Inferior parietal cortex (tissue), 1 donor: ENCODE results near the gene PITX1.

Source experiments
- DNase-seq: peaks from one replicate; pipeline ENCODE4 v3.0.0-alpha.2; 2016; ENCODE audit errors: extremely low spot score

Gene PITX1

DNA sequence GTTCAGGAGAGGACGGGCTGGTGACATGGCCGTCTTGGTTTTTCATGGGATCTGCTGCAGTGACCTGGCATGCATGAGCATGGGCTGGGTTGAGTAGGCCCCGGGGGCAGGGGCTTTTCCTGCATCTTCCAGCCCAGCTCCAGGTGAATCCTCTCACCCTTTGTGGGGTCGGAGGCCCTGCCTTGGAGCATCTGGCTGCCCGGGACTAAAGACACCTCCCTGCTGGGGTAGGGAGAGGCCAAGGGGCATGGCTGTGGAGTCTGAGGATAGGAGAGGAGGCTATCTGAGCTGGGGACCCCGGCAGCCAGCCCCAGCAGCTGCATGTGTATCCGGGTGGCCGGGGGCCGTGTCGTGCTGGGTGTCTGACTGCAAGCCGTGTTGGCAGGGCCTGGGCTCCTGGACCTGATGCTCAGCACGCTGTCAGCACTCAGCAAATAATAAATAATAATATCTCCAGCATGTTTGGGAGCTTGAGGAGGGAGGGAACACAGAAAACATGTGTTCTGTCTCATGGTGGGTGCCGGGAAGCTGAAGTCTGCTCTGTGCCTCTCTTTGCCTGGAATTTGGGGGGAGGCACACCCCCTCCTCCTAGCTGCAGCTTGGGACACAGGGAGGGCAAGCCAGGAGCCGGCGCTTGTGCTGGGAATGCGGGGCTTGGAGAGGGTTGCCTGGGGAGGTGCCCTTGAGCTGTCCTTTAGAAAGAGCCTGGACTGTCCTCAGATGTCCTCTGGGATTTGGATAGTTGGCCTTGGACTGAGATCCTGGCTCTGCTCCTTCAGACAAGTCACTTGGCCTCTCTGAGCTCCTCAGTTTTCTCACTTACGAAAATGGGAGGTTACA, 28.4 kb upstream of the PITX1 start:
- no peak for DNase-seq

DNA sequence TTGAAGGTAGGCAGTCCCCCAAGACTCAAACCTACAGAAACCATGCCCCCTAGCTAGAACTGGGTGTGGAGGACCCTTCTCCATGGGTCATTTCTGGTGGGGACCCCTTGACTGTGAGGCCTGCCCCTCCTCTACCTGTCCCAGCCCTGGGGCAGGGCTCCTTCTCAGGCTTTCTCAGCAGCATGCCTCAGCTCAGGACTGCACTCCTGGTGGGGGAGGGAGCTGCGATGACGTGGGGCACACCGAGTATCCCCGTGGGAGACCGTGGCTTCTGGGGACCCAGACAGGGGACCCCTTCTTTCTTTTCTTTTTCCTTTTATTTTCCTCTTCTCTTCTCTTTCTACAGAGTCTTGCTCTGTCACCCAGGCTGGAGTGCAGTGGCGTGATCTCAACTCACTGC, 27.0 kb upstream of the PITX1 start:
- DNase-seq = no peak

DNA sequence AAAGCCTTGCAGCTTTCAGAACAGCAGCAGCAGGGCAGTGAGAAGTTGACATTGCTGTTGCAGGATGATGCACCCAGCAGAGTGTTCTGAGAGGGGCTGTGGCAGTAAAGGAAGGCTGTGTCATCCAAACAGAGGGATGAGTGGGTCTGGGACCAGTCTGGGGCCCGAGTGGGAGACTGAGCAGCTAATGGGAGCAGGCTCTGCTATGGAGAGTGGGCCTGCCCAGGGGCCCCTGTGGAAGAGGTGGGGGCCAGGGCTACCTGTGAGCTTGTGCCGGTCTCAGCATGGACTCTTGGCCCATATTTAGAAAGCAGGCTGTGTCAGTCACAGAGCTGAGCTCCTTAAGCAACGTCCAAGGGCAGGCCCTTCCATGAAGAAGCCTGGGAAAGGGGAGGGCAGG, 26.0 kb upstream of the PITX1 start:
- no peak for DNase-seq

DNA sequence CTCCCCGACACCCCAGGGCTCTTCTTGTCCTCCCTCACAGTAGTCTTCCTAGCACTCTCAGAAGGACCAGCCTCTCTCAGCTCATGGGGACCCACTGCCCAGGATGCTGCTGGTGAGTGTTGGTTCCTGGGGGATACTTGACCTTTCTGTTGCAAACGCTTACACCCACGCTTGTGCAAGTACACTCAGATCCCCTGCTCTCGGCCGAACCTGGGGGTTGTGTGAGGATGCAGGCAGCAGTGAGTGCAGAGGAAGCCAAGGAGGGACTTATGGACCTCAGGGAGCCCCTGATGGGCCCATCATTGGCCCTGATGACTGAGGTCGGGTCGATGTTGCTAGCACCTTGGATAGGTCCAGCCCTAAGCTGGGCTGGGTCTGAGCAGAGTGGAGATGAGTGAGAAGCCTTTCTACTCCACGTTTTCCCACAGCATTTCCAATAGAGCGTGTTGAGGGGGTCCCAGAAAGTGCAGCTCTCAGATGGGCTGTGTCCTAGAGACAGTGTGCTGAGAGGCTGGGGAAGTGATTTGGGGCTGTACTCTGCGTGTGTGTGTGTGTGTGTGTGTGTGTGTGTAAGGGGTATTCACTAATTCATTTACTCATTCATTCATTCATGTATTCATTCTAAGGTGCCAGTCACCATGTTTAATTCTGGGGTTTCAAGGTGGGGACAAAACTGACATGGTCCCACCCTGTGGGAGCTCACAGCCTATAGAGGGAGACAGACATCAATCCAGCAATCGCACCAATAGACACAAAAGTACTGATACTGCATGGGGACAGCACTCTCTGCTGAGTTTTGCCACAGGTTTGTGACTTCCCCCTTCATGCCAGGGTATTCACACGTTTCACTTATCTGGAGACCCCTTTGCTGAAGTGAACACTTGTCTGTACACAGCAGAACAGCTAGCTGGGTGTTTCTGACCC, 25.2 kb upstream of the PITX1 start:
- no peak for DNase-seq

GRCh38 chr5:135058331-135058732, 24.3 kb upstream of the PITX1 start:
- DNase-seq = no peak

GRCh38 chr5:135057233-135057632, 23.2 kb upstream of the PITX1 start:
- DNase-seq = no peak

DNA sequence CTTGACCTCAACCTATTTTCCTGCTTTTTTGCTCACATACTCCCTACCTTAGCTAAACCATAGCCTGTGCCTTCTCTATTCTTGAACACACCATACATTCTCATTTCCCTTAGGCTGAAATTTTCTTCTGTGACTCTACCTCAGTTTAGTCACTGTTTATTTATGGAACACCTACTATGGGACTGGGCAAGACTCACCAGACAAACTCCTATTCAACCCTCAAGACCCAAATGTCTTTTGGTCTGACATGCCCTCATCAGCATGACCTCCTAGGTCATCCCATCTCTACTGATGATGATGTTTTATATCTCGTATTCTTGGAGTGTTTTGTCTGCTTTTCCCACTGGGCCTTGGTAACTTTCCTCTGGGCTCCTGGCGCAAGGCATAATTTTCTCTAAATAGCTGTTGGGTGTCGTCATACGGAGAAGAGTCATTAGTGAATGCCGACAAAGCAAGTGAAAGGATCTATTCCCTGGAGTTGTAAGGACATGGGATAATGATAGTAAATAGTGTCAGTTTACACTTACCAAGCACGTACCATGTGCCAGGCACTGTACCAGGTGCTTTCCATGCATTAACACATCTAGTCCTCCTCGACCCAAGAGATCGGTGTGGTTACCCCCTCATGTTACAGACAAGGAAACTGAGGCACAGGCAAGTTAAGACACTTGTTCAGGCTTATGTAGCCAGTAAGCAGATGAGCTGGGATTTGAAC, 22.4 kb upstream of the PITX1 start:
- no peak for DNase-seq

DNA sequence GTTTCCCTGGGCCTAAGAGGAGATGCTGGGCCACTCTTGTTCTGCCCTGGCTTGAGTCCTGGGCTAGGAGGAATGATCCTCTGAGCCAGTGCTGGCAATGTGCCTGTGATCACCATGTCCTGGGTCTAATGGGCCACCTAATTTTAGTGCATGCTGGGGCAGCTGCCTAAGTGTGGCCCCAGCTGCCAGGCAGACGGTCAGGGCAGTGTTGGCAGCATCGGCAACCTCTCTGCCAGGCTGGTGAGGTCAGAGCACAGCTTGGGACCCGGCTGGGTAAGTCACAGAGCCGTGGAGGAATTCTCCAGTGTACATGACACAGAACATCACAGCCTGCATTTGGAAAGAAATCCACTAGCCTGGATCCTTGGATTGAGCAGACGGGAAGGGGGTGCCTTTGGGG, 21.4 kb upstream of the PITX1 start:
- no peak for DNase-seq

GRCh38 chr5:135054546-135054945, 20.5 kb upstream of the PITX1 start:
- DNase-seq = no peak

GRCh38 chr5:135053989-135054388, 20.0 kb upstream of the PITX1 start:
- no peak for DNase-seq

- DNase-seq = no peak
These were observed 19.2 kb upstream of the PITX1 start for GRCh38 chr5:135053278-135053677.

DNA sequence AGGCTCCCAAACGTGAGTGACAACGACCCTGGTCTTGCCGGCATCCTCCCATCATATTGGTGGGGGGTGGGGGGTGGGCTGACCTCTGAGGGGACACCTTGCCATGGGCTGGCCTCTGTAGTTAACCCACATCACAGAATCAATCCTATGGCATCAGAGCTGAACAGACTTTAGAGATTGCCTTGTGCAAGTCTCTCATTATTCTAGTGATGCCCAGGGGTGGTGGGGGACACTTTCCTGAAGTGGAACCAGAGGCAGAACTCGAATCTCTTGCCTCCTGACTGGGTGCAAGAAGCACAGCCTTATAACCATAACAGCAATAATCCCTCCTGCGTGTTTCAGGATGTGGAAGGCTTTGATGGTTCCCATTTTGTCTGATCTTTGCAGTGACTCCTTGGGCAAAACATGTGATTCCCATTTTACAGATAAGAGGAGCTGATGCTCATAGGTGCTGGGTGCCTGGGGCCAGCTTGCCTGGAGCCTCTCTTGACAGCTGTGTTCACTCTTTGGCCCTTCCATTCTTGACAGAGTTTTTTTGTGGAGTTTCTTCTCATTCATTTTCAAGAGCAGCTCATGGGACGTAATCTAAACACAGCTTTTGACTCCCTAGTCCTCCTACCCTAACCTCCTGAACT, 18.6 kb upstream of the PITX1 start:
- no peak for DNase-seq

GRCh38 chr5:135051872-135052271, 17.8 kb upstream of the PITX1 start:
- DNase-seq = no peak

DNA sequence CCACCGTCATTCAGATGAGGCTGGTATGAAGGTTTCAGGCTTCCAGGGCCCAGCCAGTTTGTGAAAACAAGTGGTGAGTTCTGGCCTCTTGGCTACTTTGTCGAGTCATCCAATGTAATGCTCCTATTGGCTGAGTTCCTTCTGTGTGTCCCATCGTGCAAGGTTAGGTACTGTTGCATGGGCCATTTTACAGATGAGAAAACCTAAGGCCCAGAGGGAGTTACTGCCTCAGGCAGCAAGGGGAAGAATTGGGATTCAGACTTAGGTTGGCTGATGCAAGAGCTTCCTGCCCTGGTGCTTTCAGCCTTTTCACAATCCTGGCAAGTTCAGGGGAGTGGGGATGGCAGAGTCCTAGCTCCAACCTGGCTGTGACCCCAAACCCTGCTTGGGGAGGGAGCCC, 17.4 kb upstream of the PITX1 start:
- no peak for DNase-seq

DNA sequence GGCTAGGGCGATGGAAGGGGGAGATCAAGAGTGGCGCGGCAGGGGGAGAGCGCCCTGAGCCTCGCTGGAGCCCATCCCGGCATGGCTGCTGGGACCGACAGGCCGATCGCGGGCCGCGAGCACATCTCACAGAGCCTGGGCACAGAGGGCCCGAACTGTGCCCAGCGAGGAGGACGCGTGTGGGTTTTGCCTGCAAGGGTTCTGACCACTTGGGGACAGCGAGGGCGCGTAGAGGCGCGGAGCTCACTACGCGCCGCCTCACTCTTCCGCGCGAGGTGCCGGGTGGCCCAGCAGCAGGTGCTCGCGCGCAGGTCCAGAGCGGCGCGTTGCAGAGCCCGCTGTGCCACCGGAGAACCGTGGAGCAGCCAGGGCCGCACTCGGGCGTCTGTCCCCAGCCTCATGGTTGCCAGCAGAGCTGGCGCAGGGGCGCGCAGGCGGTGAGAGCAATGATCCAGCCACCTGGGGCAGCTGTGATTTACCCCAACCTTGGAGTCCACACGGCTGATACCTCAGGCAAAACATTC, 16.3 kb upstream of the PITX1 start:
- DNase-seq = no peak

DNA sequence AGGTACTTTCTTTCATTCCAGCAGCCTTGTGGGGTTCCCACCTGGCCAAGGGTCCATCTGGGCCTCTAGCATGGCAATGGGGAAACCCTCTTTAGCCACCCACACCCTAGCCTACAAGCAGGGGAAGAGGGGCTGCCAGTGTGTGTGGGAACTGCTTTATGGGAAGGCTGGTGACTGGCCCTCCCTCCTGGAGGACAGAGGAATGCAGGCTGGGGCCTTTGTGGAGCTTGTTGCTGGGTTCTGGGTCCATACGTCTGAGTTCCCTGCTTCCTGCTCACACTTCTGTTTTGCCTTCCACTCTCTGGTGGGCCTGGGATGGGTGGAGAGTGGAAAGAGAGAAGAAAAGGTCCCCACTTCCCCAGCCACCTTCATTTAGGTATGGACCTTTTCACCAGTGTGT, 14.9 kb upstream of the PITX1 start:
- no peak for DNase-seq

- DNase-seq = no peak
These were observed 14.3 kb upstream of the PITX1 start for GRCh38 chr5:135048286-135048685.

DNA sequence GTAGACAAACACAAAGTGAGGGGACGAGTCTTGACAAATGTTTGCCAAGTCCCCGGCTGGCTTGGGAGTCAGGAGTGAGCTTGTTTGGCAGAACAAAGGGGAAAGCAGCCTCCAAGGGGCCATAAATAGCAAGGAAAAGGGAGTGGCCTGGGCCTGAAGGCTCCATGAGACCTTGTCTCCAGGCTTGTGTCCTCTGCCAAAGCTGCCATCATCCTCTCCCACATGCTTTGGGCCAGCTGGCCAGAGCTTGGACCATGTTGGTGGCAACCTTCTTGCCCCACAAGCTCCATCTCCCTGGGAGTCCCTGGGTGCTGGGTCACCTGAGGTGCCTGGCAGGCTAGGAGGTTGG, 13.3 kb upstream of the PITX1 start:
- no peak for DNase-seq

DNA sequence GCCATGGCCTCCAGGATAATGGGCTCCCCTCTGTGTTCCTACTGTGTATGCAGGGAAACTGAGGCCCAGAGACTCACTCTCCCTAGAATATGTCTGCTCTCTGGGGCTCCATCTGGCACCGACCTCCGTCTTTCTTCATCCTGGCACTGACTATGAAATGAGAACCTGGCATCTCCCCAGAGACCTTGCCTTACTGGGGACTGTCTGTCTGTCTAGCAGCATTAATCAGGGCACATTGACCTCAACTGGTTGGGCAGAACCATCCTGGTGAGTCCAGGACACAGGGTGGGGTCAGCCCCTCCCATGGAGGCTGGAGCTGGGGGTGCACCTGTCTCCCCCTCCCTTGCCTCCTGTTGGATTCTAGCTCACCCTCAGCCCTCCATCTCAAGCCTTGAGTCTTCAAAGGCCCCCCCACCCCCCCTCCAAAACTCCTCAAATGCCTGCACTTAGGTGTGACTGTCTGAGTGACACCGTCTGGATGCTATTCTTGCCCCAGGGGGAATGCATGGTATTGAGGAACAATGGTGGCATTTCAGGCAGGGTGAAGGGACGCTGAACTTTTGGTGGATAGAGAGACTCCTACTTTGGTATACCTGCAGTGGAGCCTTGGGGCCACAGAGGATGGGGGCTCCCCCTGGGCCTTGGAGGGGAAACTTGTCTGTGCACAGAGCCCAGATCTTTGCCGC, 12.8 kb upstream of the PITX1 start:
- DNase-seq = no peak

DNA sequence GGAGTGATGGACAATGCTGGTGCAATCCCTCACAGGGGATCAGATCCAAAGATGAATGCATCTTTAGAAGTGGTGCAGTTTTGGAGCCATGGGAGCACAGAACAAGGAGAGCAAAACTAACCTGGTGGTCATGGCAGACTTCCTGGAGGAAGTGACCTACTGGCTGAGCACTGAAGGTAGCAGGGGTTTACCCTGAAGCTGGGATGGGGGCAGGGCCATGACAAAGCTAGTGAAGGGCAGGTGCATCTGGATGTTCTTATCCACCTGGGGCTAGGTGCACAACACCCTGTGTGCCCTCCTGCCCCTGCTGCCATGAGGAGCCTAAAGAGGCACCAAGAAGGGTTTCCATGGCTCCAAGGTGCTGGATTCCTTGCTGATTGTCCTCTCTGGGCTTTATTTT, 11.5 kb upstream of the PITX1 start:
- DNase-seq = no peak

DNA sequence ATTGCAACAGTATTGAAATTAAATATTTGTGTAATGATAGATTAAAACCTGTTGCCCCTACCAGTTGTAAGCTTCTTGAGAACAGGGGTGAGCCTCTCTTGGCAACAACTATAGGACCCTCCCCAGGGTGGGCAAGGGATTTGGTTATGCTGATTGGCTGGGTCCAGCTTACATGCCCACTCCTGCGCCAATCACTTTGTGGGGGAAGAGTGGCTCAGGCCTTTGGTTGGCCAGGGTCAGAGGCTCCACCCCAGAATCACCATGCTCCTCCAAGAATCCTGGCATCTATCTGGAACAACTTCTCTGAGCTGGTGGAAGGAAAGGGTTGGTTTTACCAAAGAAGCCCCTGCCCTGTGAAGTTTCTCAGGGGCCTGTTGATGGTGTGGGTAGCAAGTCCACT, 8.6 kb upstream of the PITX1 start:
- no peak for DNase-seq
